WI38 (cell line): ENCODE measurements around the gene MAG.

ENCODE experiments used
- H3K4me3 ChIP-seq: 2 replicates; pipeline ENCODE4 v1.5.1; 2011; ENCODE audit warnings: low read depth, mild to moderate bottlenecking, control low read depth, low read length
- CTCF ChIP-seq: IDR thresholded peaks from 2 replicates; pipeline ENCODE4 v1.5.1; 2012; ENCODE audit warnings: low read depth, mild to moderate bottlenecking, control low read depth, low read length

MAG gene

DNA sequence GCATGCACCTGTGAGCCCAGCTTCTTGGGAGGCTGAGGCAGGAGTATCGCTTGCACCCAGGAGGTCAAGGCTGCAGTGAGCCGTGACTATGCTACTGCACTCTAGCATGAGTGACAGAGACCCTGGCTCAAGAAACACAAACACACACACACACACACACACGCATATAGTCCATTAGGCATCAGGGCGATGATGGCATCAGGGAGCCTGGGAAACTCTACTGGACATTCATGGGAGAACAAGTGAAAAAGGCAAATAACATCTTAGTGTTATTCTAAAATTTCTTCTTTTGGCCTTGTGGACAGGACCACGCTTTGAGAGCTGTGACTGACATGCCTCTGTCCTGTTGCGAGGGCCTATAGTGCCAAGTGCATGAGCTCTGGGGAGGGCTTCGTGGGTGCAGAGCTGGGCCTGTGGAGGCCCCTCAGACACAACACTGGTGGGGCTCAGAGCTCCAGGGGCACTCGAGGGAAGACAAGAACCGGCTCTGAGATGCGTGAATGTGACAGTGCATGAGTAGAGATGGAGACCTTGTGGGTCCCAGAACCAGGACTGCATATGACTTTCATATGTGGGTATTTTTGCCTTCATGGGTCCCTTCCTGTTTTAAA lies 31.2 kb upstream of the MAG start:
- no peak overlapping the region for H3K4me3 ChIP-seq
- no peak for TF ChIP-seq CTCF

GRCh38 chr19:35261356-35262100 lies 30.4 kb upstream of the MAG start:
- no peak overlapping the region for H3K4me3 ChIP-seq
- no peak for TF ChIP-seq CTCF

GRCh38 chr19:35262101-35262761 lies 29.7 kb upstream of the MAG start:
- TF ChIP-seq CTCF, result no peak
- no peak overlapping the region for H3K4me3 ChIP-seq

DNA sequence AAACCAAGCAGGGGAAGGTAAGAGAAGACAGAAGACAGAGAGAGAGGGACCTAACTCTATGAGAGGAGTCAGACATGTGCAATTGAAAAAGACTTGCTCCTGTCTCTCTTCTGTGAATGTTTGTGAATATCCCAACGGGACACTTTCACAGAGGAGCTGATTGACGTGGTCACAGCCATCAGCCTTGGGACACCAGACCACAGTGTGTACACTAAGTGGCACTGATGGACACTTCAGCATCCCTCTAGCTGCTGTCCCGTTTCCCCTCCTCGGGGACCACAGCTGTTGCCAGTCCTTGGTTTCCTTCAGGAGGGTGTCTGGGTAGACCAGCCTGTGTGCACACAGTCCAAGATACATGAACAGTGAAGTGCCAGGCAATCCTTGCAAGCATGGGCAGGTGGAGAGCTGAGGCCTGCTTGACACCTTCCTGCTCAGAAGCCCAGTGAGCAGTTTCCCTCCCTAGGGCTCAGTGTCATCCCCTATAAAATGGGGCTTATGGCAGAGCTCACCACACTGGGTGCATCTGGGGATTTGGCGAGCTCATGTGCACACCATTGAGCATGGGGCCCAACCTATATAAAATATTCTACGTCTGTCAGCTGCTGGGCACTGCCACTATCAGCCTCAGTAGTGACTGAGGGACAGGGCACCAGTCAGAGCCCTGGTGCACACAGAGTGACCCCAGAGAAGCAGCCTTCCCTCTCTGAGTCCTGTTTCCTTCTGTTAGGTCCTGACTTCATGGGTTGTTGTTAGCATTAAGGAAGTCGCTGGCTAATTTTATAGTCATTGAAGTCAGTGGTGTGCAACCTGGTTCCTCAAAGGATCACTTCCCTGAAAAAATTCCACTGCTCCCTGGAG lies 27.5 kb upstream of the MAG start:
- H3K4me3 ChIP-seq, result no peak overlapping the region
- TF ChIP-seq CTCF, result no peak

DNA sequence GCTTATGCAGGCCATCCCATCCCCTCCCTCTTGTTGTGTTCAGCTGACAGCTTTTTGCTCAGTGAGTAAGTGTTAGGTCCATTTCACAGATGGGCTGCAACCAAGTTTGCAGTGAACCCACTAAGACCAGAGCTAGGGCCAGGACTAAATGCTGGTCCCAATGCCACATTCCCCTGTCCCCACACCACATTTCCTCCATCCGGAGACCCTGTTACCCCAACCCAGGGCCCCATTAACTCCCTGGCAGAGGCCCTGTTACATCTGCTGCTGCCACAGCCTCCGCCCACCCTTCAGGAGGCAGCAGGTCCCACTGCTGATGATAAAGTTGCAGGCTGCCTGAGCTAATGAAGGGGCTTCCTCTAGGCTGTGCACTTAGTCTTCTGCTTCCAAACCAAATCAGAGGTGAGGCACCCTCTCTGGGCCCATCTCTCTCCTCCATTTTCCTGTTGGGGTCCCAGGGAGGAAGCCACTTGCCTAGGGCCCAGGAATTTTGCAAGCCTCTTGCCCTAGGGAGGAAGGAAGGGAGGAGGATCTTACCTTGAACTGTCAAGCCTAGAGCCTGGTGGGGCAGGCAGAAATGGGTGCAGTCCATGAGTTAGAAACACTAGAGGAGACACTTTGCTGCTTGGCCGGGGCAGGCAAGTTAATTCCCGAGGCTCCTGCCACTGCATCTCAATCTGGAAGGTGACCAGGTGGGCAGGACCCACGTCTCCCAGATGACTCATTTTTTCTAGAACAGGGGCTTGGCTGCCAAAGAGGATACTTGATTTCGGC lies 26.6 kb upstream of the MAG start:
- no peak overlapping the region for H3K4me3 ChIP-seq
- TF ChIP-seq CTCF, result no peak

GRCh38 chr19:35265900-35266519 lies 26.0 kb upstream of the MAG start:
- no peak overlapping the region for H3K4me3 ChIP-seq
- no peak for TF ChIP-seq CTCF
